ENCODE measurements around the gene RHBG.

RHBG gene

DNA sequence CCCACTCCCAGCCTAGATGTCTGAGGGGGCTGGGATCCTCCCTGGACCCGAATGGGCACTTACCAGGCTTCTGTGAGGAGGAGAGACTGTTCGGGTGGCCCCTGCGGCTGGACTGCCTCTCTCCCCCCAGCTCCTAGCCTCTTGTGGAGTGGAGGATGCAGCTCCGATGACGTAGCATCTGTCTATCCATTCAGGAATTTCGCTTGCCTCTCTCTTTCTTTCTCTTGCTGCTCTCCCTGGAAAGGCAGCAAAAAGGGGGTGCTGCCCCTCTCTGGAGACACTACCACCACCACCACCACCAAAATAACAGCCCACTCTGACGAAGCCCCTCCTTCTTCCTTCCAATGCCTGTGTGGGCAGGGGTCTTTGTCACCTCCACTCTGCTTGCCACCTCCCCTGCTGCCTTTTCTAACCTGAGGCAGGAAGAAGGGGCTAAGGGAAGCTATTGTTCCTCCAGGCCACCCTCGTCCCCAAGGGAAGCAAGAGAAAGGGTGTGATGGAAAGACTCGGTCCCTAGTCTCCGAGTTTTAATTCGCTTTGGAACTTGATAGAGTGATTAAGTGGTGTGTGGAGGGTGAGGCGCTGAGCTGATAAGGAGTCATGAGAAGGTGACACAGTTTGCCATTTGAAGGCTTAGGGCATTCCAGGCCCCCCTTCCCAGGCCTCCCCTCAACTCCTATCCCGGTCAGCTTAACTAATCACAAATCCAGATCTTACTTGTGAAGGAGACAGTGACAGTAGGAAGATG lies 60.5 kb downstream of the RHBG start:
- TF ChIP-seq, protein P1, sequence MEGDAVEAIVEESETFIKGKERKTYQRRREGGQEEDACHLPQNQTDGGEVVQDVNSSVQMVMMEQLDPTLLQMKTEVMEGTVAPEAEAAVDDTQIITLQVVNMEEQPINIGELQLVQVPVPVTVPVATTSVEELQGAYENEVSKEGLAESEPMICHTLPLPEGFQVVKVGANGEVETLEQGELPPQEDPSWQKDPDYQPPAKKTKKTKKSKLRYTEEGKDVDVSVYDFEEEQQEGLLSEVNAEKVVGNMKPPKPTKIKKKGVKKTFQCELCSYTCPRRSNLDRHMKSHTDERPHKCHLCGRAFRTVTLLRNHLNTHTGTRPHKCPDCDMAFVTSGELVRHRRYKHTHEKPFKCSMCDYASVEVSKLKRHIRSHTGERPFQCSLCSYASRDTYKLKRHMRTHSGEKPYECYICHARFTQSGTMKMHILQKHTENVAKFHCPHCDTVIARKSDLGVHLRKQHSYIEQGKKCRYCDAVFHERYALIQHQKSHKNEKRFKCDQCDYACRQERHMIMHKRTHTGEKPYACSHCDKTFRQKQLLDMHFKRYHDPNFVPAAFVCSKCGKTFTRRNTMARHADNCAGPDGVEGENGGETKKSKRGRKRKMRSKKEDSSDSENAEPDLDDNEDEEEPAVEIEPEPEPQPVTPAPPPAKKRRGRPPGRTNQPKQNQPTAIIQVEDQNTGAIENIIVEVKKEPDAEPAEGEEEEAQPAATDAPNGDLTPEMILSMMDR (IDR thresholded peaks at IDR 0.05), result no peak

DNA sequence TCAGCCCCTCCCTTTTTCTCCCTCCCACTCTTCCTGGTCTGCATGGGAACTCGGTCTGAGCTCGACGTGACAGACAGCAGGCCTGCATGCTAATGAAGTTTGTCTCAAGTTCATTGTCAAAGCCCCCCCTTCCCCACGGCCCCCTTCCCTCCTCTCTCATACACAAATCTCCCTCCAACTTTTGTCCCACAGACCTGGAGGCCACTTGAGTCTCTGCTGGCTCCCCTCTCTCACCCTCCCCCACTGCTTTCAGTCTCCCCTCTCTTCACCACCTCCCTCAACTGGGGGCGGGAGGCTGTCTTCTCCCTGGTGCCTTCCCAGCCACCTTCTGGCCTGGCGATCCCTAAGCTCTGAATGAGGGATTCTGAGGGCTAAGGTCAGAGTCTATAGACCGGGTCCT lies 61.3 kb downstream of the RHBG start:
- TF ChIP-seq, protein P1 (IDR thresholded peaks at IDR 0.05), result no peak

DNA sequence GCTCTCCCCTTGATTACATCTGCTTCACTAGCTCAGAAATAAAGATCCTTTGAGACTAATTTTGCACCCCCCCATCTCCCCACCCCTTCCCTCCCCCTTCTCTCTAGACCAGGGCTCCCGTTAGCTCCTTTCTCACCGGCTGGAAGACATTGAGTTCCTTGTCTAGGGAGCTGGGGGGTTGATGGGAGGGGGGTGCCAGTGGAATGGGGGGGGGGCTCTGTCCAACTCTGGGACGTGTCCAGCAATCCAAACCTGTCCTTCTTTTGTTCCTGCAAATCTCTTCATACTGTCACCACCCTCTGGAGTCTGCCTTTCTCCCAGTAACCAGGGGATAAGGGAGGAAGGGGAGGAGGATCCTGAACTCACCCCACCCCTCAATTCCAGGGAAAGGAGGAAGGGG lies 61.9 kb downstream of the RHBG start:
- TF ChIP-seq, protein P1 (IDR thresholded peaks at IDR 0.05), result no peak

DNA sequence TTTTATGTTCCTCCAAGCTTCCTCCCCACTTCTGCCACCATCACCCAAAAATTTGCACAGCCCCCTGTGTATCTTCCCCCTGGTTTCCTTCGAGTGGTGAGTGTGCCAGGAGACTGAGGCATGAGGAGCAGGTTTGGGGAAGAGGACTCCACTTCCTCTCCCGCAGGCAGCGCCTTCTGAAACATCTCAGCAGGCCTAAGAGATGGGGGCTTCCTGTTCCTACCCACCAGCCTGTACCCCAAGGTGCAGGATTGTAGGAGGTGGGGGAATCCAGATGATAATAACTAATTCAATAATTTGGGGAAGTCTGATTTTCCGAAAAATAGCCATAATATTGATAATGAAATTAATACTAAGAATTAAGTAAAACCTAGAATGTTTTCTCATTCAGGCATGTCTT lies 62.4 kb downstream of the RHBG start:
- TF ChIP-seq, protein P1 (IDR thresholded peaks at IDR 0.05), result no peak

DNA sequence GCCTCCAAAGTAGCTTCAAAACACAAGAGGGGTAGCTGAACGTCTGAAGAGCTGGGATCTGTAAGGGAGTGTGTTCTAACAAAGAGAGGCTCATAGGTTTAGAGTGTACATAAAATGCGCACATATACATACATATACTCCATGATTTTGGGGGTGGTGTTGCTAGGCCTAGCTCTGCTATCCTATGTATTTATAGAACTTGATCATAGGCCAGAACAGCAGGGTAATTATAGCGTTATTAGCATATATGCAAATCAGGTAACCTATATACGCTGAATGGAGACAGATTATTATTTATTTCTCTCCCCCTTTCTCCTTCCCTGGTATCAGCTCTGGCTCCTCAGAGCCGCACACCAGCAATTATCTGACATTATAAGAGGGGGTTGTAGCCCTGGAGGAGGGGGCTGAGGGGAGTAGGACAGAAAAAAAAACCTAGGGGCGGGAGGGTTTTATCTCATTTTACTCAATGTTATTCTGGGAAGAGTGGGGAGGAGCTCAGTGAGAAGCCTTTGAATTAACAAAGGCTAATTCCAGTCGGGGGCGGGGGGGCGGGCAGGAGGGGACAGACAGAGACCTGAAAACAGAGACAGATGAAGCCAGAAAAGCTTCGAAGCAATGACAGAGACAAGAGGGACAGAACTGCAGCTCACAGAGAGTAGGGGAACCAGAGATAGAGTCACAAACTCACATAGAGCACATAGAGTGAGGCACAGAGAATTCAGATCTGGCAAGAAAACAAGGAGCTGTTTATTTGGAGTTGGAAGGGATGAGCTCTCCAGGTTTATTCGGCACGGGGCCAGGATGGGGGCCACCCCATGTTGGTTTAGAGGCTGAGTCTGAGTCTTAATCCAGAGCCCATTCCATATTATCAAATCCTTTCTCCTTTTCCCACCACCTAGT lies 63.0 kb downstream of the RHBG start:
- TF ChIP-seq, protein P1 (IDR thresholded peaks at IDR 0.05), result no peak

DNA sequence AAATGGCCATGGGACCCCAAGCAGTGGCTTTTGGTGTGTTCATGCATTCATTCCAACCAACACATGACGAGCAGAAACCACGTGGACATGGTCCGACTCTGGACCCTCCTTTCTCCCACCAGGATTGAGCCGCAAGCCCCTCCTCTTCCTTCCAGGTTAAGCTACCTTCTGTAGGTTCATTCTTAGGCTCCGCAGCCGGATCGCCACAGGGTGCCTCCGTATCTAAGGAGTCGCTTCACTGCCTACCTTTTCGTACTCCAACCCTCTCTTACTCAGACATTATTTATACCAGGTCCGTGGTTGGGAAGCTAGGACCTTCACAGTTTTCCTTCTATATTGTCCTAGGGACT lies 63.6 kb downstream of the RHBG start:
- TF ChIP-seq, protein P1 (IDR thresholded peaks at IDR 0.05), result no peak

DNA sequence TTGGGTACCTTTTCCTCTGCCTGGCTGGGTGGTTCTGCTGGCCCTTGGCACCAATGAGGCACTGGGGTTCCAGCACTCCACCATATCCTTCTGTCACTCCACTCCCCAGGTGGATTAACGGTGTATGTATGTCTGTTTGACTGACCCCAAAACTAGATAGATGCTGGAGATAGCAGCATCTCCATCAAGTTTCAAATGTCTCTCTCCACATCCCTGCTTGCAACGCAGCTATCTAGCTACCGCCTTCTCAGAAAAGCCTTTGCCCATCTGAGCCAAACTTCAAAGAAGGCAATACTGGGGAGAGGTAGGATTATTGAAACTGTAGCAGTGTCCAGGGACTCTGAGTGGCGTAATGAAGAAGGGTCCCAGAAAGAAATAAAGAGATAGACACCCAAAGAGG lies 64.0 kb downstream of the RHBG start:
- TF ChIP-seq, protein P1 (IDR thresholded peaks at IDR 0.05), result no peak

Measured in LNCAP (cell line).